Tibial artery (tissue), 4 donors: ENCODE data around the gene IL1RAP.

Experiments
- DNase-seq, 2 donors: peaks; one replicate each; pipeline ENCODE4 v3.0.0-alpha.2; 2019
- H3K27ac ChIP-seq, 2 donors: fragments of 200-600 bp; sonication (generic) in 1 of 2; 1 replicate in 1 of 2; 2 replicates in 1 of 2; pipeline ENCODE4 v1.5.1; 2018 to 2019; ENCODE audit warnings: mild to moderate bottlenecking in 1 of 2
- H3K27me3 ChIP-seq, 2 donors: fragments of 200-600 bp; sonication (generic) in 1 of 2; one replicate each; pipeline versions ENCODE4 v1.5.1 to v1.6.0; 2016 to 2019
- H3K36me3 ChIP-seq, 3 donors: fragments of 200-600 bp; sonication (generic) in 2 of 3; one replicate each; pipeline ENCODE4 v1.5.1; 2016 to 2019; ENCODE audit warnings: mild to moderate bottlenecking in 2 of 3
- H3K4me1 ChIP-seq, 4 donors: fragments of 200-600 bp; sonication (generic) in 2 of 4; 1 replicate in 3 of 4; 2 replicates in 1 of 4; pipeline ENCODE4 v1.5.1; 2016 to 2019
- H3K4me3 ChIP-seq, 2 donors: fragments of 200-600 bp; sonication (generic) in 1 of 2; 1 replicate in 1 of 2; 2 replicates in 1 of 2; pipeline ENCODE4 v1.5.1; 2018 to 2019; ENCODE audit warnings: mild to moderate bottlenecking in 2 of 2
- H3K9me3 ChIP-seq, 3 donors: fragments of 200-600 bp; sonication (generic) in 1 of 3; one replicate each; pipeline ENCODE4 v1.5.1; 2016 to 2019
- CTCF ChIP-seq, 2 experiments: fragments of 200-600 bp in 1 of 2; fragments of 450-650 bp in 1 of 2; IDR thresholded peaks; one replicate each; pipeline ENCODE4 v1.5.1; 2017 to 2019; ENCODE audit warnings: antibody characterized with exemption in 2 of 2, mild to moderate bottlenecking in 1 of 2, moderate library complexity in 1 of 2
- intact Hi-C: fragments of 100-400 bp; cut with DNase I; formaldehyde crosslinking; loops from one replicate; pipeline ENCODE4 v1.15.0; 2023; ENCODE audit warnings: low total_unique reads

Gene IL1RAP

GRCh38 chr3:190695994-190696393 lies 182.1 kb downstream of the IL1RAP start:
- Histone ChIP-seq H3K4me1 (no peaks in the 10 kb centered on the region), H3K27me3 (peaks cover 0 to 3% of the 10 kb centered on the region in 2 donors), H3K27ac (no peak overlapping the region), H3K4me3 (no peak overlapping the region), H3K36me3 (no peaks in the 10 kb centered on the region), H3K9me3 (no peaks in the 10 kb centered on the region)
- intact Hi-C loops = no loop called here
- TF ChIP-seq CTCF (IDR thresholded peaks at IDR 0.05) = no peak
- no peak for DNase-seq

GRCh38 chr3:190696777-190697501 lies 183.1 kb downstream of the IL1RAP start:
- TF ChIP-seq CTCF (IDR thresholded peaks at IDR 0.05) = peak; percentile 39 to 40
- intact Hi-C loops = no loop called here
- H3K27me3 ChIP-seq = peaks cover 0 to 3% of the 10 kb centered on the region in 2 donors
- H3K9me3 ChIP-seq = no peaks in the 10 kb centered on the region
- no peaks in the 10 kb centered on the region for H3K36me3 ChIP-seq
- DNase-seq = no peak
- H3K4me1 ChIP-seq = no peaks in the 10 kb centered on the region
- no peak overlapping the region for H3K27ac ChIP-seq
- no peak overlapping the region for H3K4me3 ChIP-seq

GRCh38 chr3:190697502-190697830 lies 183.6 kb downstream of the IL1RAP start:
- Histone ChIP-seq H3K36me3 (no peaks in the 10 kb centered on the region), H3K27me3 (peaks cover 0 to 3% of the 10 kb centered on the region in 2 donors), H3K4me1 (no peaks in the 10 kb centered on the region), H3K27ac (no peak overlapping the region), H3K4me3 (no peak overlapping the region), H3K9me3 (no peaks in the 10 kb centered on the region)
- intact Hi-C loops = no loop called here
- DNase-seq = no peak
- no peak for TF ChIP-seq CTCF (IDR thresholded peaks at IDR 0.05)

GRCh38 chr3:190697901-190698300 lies 184.0 kb downstream of the IL1RAP start:
- Histone ChIP-seq H3K4me3 (no peak overlapping the region), H3K27ac (no peak overlapping the region), H3K9me3 (no peaks in the 10 kb centered on the region), H3K4me1 (no peaks in the 10 kb centered on the region), H3K36me3 (no peaks in the 10 kb centered on the region), H3K27me3 (peaks cover 0 to 3% of the 10 kb centered on the region in 2 donors)
- intact Hi-C loops = no loop called here
- DNase-seq = no peak
- no peak for TF ChIP-seq CTCF (IDR thresholded peaks at IDR 0.05)

- Histone ChIP-seq H3K27ac (no peak overlapping the region), H3K36me3 (no peaks in the 10 kb centered on the region), H3K27me3 (peaks cover 0 to 3% of the 10 kb centered on the region in 2 donors), H3K4me3 (no peak overlapping the region), H3K4me1 (no peaks in the 10 kb centered on the region), H3K9me3 (no peaks in the 10 kb centered on the region)
- no peak for TF ChIP-seq CTCF (IDR thresholded peaks at IDR 0.05)
- intact Hi-C loops = no loop called here
- no peak for DNase-seq
Measured at GRCh38 chr3:190699776-190700175, 185.9 kb downstream of the IL1RAP start.
